ENCODE results near the gene RABL6.
A peak's percentile ranks its signal among the peaks of the same experiment; 100 is the strongest.
"Not testable (repeated sequence)": the region's sequence is repeated elsewhere in the genome, so short reads cannot be mapped to it uniquely, and the experiment has no call there.

The RABL6 gene

GRCh38 chr9:136835932-136836904 is 28.5 kb downstream of the RABL6 start:
- DNase-seq (ENCODE audit: low spot score) = no peak

- DNase-seq (ENCODE audit: low spot score) = no peak
These were observed 29.6 kb downstream of the RABL6 start for GRCh38 chr9:136837146-136837855.

- DNase-seq (ENCODE audit: low spot score) = not testable (repeated sequence)
These were observed 30.1 kb downstream of the RABL6 start for GRCh38 chr9:136837856-136838277.

GRCh38 chr9:136838314-136839228 is 30.8 kb downstream of the RABL6 start:
- DNase-seq (ENCODE audit: low spot score) = no peak

GRCh38 chr9:136839229-136840139 is 31.7 kb downstream of the RABL6 start:
- no peak for DNase-seq (ENCODE audit: low spot score)

- no peak for DNase-seq (ENCODE audit: low spot score)
These were observed 32.6 kb downstream of the RABL6 start for GRCh38 chr9:136840140-136840876.

GRCh38 chr9:136840877-136841645 is 33.3 kb downstream of the RABL6 start:
- peak; percentile 50 for DNase-seq (ENCODE audit: low spot score)

- not testable (repeated sequence) for DNase-seq (ENCODE audit: low spot score)
These were observed 34.1 kb downstream of the RABL6 start for GRCh38 chr9:136841646-136842379.

GRCh38 chr9:136842380-136842948 is 34.7 kb downstream of the RABL6 start, which contains the start of gene AJM1:
TSS of gene AJM1 (plus strand) at chr9:136842478. CDS start at chr9:136844415, 1,937 bp downstream.
- DNase-seq (ENCODE audit: low spot score) = peak; percentile 86

GRCh38 chr9:136843159-136843800 is 35.5 kb downstream of the RABL6 start:
- not testable (repeated sequence) for DNase-seq (ENCODE audit: low spot score)

- not testable (repeated sequence) for DNase-seq (ENCODE audit: low spot score)
These were observed 36.3 kb downstream of the RABL6 start for GRCh38 chr9:136843801-136844740.

GRCh38 chr9:136844761-136845464 is 37.2 kb downstream of the RABL6 start:
- no peak for DNase-seq (ENCODE audit: low spot score)

GRCh38 chr9:136845465-136846260 is 37.9 kb downstream of the RABL6 start:
- DNase-seq (ENCODE audit: low spot score) = no peak

GRCh38 chr9:136846376-136847087 is 38.8 kb downstream of the RABL6 start:
- no peak for DNase-seq (ENCODE audit: low spot score)
